HepG2 (cell line): ENCODE results near the gene MSANTD1. TPM values are rescaled to one million over a fixed set of nuclear protein-coding genes. Genes with fewer than 3 reads are reported as not detected.

ENCODE experiments used
- CHD4 ChIP-seq: fragments of 200-600 bp; sonication (generic); IDR thresholded peaks from 2 replicates; pipeline ENCODE4 v1.7.0; 2017; ENCODE audit warnings: mild to moderate bottlenecking, low read length, borderline replicate concordance
- DBP ChIP-seq: sonication (generic); formaldehyde crosslinking; IDR thresholded peaks from 2 replicates; pipeline ENCODE4 v1.4.0; 2020; ENCODE audit warnings: missing genetic modification reagents; ENCODE audit errors: not compliant biosample characterization
- GTF3A ChIP-seq: sonication (generic); formaldehyde crosslinking; conservative IDR thresholded peaks from 2 replicates; pipeline ENCODE4 v1.4.0; 2020; ENCODE audit warnings: mild to moderate bottlenecking, missing genetic modification reagents
- MED8 ChIP-seq: sonication (generic); formaldehyde crosslinking; IDR thresholded peaks from 2 replicates; pipeline ENCODE4 v1.8.1; 2023; ENCODE audit warnings: mild to moderate bottlenecking, missing genetic modification reagents; ENCODE audit not compliant: insufficient replicate concordance
- NBN ChIP-seq: fragments of 450-650 bp; conservative IDR thresholded peaks from 2 replicates; pipeline ENCODE4 v1.6.1; 2017
- RBM22 ChIP-seq: fragments of 200-400 bp; formaldehyde crosslinking; optimal IDR thresholded peaks from 2 replicates; pipeline ENCODE3; 2017; ENCODE audit warnings: mild to moderate bottlenecking, low read length, moderate library complexity
- SAFB2 ChIP-seq: sonication (generic); formaldehyde crosslinking; IDR thresholded peaks from 2 replicates; pipeline ENCODE4 v1.5.1; 2020; ENCODE audit warnings: missing genetic modification reagents, low read depth, mild to moderate bottlenecking, borderline replicate concordance
- SIN3A ChIP-seq: IDR thresholded peaks from 2 replicates; pipeline ENCODE4 v1.6.1; 2011; ENCODE audit warnings: low read depth, mild to moderate bottlenecking, control low read depth, low read length, borderline replicate concordance
- SMARCC2 ChIP-seq: fragments of 450-650 bp; IDR thresholded peaks from 2 replicates; pipeline ENCODE4 v1.6.1; 2017; ENCODE audit warnings: antibody characterized with exemption, mild to moderate bottlenecking
- SOX5 ChIP-seq: IDR thresholded peaks from 2 replicates; pipeline ENCODE4 v1.6.1; 2016; ENCODE audit warnings: borderline replicate concordance
- TFAP4 ChIP-seq: sonication (generic); IDR thresholded peaks from 2 replicates; pipeline ENCODE4 v1.6.1; 2016; ENCODE audit warnings: low read depth, borderline replicate concordance
- ZFP41 ChIP-seq: sonication (generic); formaldehyde crosslinking; IDR thresholded peaks from 2 replicates; pipeline ENCODE4 v1.4.0; 2020; ENCODE audit warnings: mild to moderate bottlenecking, missing genetic modification reagents, borderline replicate concordance
- ZFX ChIP-seq: sonication (generic); formaldehyde crosslinking; IDR thresholded peaks from 2 replicates; pipeline ENCODE4 v1.4.0; 2020; ENCODE audit warnings: mild to moderate bottlenecking, low read depth, missing genetic modification reagents, moderate library complexity
- ZNF484 ChIP-seq: sonication (generic); formaldehyde crosslinking; IDR thresholded peaks from 2 replicates; pipeline ENCODE4 v1.5.1; 2020; ENCODE audit warnings: mild to moderate bottlenecking, low read depth, missing genetic modification reagents, borderline replicate concordance
- ZNF503 ChIP-seq: sonication (generic); formaldehyde crosslinking; IDR thresholded peaks from 2 replicates; pipeline ENCODE4 v1.4.0; 2020; ENCODE audit warnings: missing genetic modification reagents
- ZNF597 ChIP-seq: sonication (generic); formaldehyde crosslinking; IDR thresholded peaks from 2 replicates; pipeline ENCODE4 v1.5.0; 2020; ENCODE audit warnings: missing genetic modification reagents
- ZNF607 ChIP-seq: sonication (generic); formaldehyde crosslinking; IDR thresholded peaks from 2 replicates; pipeline ENCODE4 v1.5.1; 2020; ENCODE audit warnings: missing genetic modification reagents, mild to moderate bottlenecking, borderline replicate concordance
- ZNF687 ChIP-seq: sonication (generic); formaldehyde crosslinking; IDR thresholded peaks from 2 replicates; pipeline ENCODE4 v1.5.1; 2020; ENCODE audit warnings: mild to moderate bottlenecking, missing genetic modification reagents, moderate library complexity
- ZNF703 ChIP-seq: sonication (generic); formaldehyde crosslinking; IDR thresholded peaks from 2 replicates; pipeline ENCODE4 v1.5.1; 2020; ENCODE audit warnings: missing genetic modification reagents, mild to moderate bottlenecking, moderate library complexity, borderline replicate concordance
- polyA plus RNA-seq, 8 experiments: library from polyadenylated mRNA; depleted of rRNA in 3 of 8; stranded (reverse) in 7 of 8; unstranded in 1 of 8; fragments of >200 nt; fragmentation: Illumina TruSeq in 4 of 8; extraction: Trizol in 4 of 8; gene quantifications; 2 replicates each; pipeline versions ENCODE4 v1.2.1 to v1.2.3, GENCODE V29; 2011 to 2016; ENCODE audit warnings: low read depth in 4 of 8, missing spikeins in 1 of 8, mixed read lengths in 1 of 8; ENCODE audit not compliant: insufficient read depth in 1 of 8
- total RNA-seq, 5 experiments: library from RNA; depleted of rRNA; stranded (reverse); fragments of >200 nt; fragmentation: Illumina TruSeq; extraction: Trizol; gene quantifications; 2 replicates each; pipeline ENCODE4 v1.2.3, GENCODE V29; 2016; ENCODE audit warnings: low read depth in 1 of 5

Gene MSANTD1
- total and polyA plus RNA-seq, 2 of the 13 experiments (the other 11 are each of a cell fraction or from before 2014, with no cell fraction given): 0.22 to 0.40 TPM

GRCh38 chr4:3202836-3203820 is 45.8 kb upstream of the MSANTD1 start (continued):
- TF ChIP-seq ZFP41: no peak
- TF ChIP-seq ZNF484: no peak
- no peak for TF ChIP-seq ZNF597
- no peak for TF ChIP-seq ZNF607
- no peak for TF ChIP-seq ZNF703
- no peak for TF ChIP-seq NBN
- TF ChIP-seq ZNF687 (CRISPR knock-in tag): peak; percentile 68
- no peak for TF ChIP-seq SIN3A
- TF ChIP-seq RBM22: no peak
- TF ChIP-seq GTF3A (CRISPR knock-in tag): no peak
- no peak for TF ChIP-seq TFAP4
- TF ChIP-seq ZNF503 (CRISPR knock-in tag): no peak
- no peak for TF ChIP-seq DBP (CRISPR knock-in tag)
- 0 out of 2 replicates have a peak, but pooled peaks have one; percentile 55 for TF ChIP-seq CHD4
- peak; percentile 64; the same call in 1 of the 2 replicates for TF ChIP-seq SOX5 (CRISPR knock-in tag)
- no peak for TF ChIP-seq MED8
- no peak for TF ChIP-seq SAFB2 (CRISPR knock-in tag)
- TF ChIP-seq SMARCC2: no peak
- TF ChIP-seq ZFX (CRISPR knock-in tag): peak; percentile 7; the same call in 1 of the 2 replicates
